GM23248 (cell line): Measurements from ENCODE around the gene CYP2U1.

Experiments
- EZH2 ChIP-seq: fragments of 200-600 bp; sonication (generic); IDR thresholded peaks from 2 replicates; pipeline ENCODE4 v1.6.1; 2018; ENCODE audit warnings: antibody characterized with exemption, mild to moderate bottlenecking; ENCODE audit not compliant: insufficient read depth, poor library complexity, severe bottlenecking
- EZH2phosphoT487 ChIP-seq: fragments of 200-600 bp; sonication (generic); IDR thresholded peaks from 2 replicates; pipeline ENCODE4 v1.6.1; 2018; ENCODE audit warnings: antibody characterized with exemption, moderate library complexity, mild to moderate bottlenecking, low read depth; ENCODE audit not compliant: insufficient read depth

DNA sequence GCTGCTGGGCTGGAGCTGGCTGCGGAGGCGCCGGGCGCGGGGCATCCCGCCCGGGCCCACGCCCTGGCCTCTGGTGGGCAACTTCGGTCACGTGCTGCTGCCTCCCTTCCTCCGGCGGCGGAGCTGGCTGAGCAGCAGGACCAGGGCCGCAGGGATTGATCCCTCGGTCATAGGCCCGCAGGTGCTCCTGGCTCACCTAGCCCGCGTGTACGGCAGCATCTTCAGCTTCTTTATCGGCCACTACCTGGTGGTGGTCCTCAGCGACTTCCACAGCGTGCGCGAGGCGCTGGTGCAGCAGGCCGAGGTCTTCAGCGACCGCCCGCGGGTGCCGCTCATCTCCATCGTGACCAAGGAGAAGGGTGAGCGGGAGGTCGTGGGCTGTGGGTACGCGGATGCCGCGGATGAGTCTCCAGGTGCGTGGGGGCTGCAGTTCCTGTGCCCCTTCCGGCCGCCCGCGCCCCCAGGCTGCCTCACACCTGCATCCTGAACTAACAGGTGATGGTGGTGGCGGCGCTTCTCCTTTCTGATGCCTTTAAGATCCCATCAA, 499 bp downstream of the CYP2U1 start:
- TF ChIP-seq EZH2, result no peak
- no peak for TF ChIP-seq EZH2phosphoT487
